GM21515 (cell line): ENCODE results near the gene NUDT16.

Experiments
- ATAC-seq: cut with Tn5 transposase; IDR thresholded peaks from one replicate; pipeline ENCODE4 v1.9.1; 2021; ENCODE audit not compliant: unreplicated experiment

Gene NUDT16

GRCh38 chr3:131380821-131381444, 641 bp upstream of the NUDT16 start:
- ATAC-seq, result peak; percentile 0

GRCh38 chr3:131386429-131387165, 5.0 kb downstream of the NUDT16 start:
- ATAC-seq, result no peak

- no peak for ATAC-seq
Measured at GRCh38 chr3:131387796-131388489, 6.4 kb downstream of the NUDT16 start.

- ATAC-seq, result no peak
Measured at GRCh38 chr3:131388490-131388799, 6.9 kb downstream of the NUDT16 start.

- ATAC-seq, result no peak
Measured at GRCh38 chr3:131390331-131390730, 8.8 kb downstream of the NUDT16 start.

- no peak for ATAC-seq
Measured at GRCh38 chr3:131393051-131393450, 11.5 kb downstream of the NUDT16 start.

- no peak for ATAC-seq
Measured at GRCh38 chr3:131393868-131394267, 12.3 kb downstream of the NUDT16 start.

- ATAC-seq, result no peak
Measured at GRCh38 chr3:131394400-131394799, 12.8 kb downstream of the NUDT16 start.

GRCh38 chr3:131396170-131396569, 14.6 kb downstream of the NUDT16 start:
- ATAC-seq, result no peak

GRCh38 chr3:131397889-131398288, 16.3 kb downstream of the NUDT16 start:
- ATAC-seq, result no peak

GRCh38 chr3:131401978-131402377, 20.4 kb downstream of the NUDT16 start:
- ATAC-seq, result no peak

GRCh38 chr3:131402391-131403039, 20.9 kb downstream of the NUDT16 start:
- ATAC-seq, result no peak

- ATAC-seq, result no peak
Measured at GRCh38 chr3:131403216-131403895, 21.8 kb downstream of the NUDT16 start.

- ATAC-seq, result no peak
Measured at GRCh38 chr3:131405411-131405810, 23.8 kb downstream of the NUDT16 start.

- ATAC-seq, result no peak
Measured at GRCh38 chr3:131406274-131406673, 24.7 kb downstream of the NUDT16 start.

- ATAC-seq, result no peak
Measured at GRCh38 chr3:131417751-131418150, 36.2 kb downstream of the NUDT16 start.

GRCh38 chr3:131421301-131421700, 39.7 kb downstream of the NUDT16 start:
- no peak for ATAC-seq

GRCh38 chr3:131421957-131422498, 40.5 kb downstream of the NUDT16 start:
- ATAC-seq, result no peak

- ATAC-seq, result no peak
Measured at GRCh38 chr3:131427226-131427625, 45.7 kb downstream of the NUDT16 start.

- ATAC-seq, result no peak
Measured at GRCh38 chr3:131431754-131432153, 50.2 kb downstream of the NUDT16 start.

- no peak for ATAC-seq
Measured at GRCh38 chr3:131432441-131432840, 50.9 kb downstream of the NUDT16 start.
